IMR-90 (cell line): ENCODE results near the gene ZNF620. TPM values are rescaled to one million over a fixed set of nuclear protein-coding genes. Genes with fewer than 3 reads are reported as not detected.

Experiments used
- ATAC-seq: fragments of 200-7000 bp; cut with Tn5 transposase; 2 replicates; pipeline ENCODE4 v1.9.1; 2020; ENCODE audit warnings: low read depth, mild to moderate bottlenecking, moderate library complexity
- BruUV-seq: library from RNA; stranded (reverse); fragments of 400-500 nt; replicated peaks from 2 replicates; lab custom pipeline; 2021; lab: Mats Ljungman, UMichigan
- CTCF ChIA-PET: fragments of 300-600 bp; formaldehyde crosslinking; extraction: SDS; loops from one replicate; lab custom pipeline; 2021; ENCODE audit warnings: antibody characterized with exemption; lab: Yijun Ruan, JAX
- POLR2A ChIA-PET: fragments of 300-600 bp; sonication (Branson Sonifier 250); formaldehyde crosslinking; loops from one replicate; lab custom pipeline; 2022; ENCODE audit warnings: antibody characterized with exemption; ENCODE audit not compliant: unreplicated experiment; lab: Charles Lee
- DNase-seq: peaks from one replicate; pipeline ENCODE4 v3.0.0; 2013
- H2AFZ ChIP-seq: replicated peaks from 2 replicates; pipeline ENCODE3; 2013; ENCODE audit warnings: low read length, mild to moderate bottlenecking; ENCODE audit not compliant: poor library complexity
- H2AK5ac ChIP-seq: 2 replicates; pipeline ENCODE4 v1.6.1; 2013; ENCODE audit warnings: low read depth, low read length, inconsistent platforms
- H2AK9ac ChIP-seq: replicated peaks from 2 replicates; pipeline ENCODE3; 2013; ENCODE audit warnings: mild to moderate bottlenecking, low read depth, low read length, moderate library complexity; ENCODE audit not compliant: poor library complexity
- H2BK120ac ChIP-seq: 2 replicates; pipeline ENCODE4 v1.6.1; 2013; ENCODE audit warnings: low read depth, low read length, inconsistent platforms
- H2BK15ac ChIP-seq: 3 replicates; pipeline ENCODE4 v1.6.1; 2013; ENCODE audit warnings: low read depth, low read length, inconsistent platforms
- H2BK20ac ChIP-seq: 2 replicates; pipeline ENCODE4 v1.6.1; 2013; ENCODE audit warnings: low read depth, mild to moderate bottlenecking, inconsistent platforms, low read length, moderate library complexity
- H2BK5ac ChIP-seq: 2 replicates; pipeline ENCODE4 v1.6.1; 2013; ENCODE audit warnings: mild to moderate bottlenecking, low read depth, low read length, inconsistent platforms; ENCODE audit not compliant: poor library complexity, severe bottlenecking
- H3K14ac ChIP-seq: replicated peaks from 2 replicates; pipeline ENCODE4 v1.6.1; 2013; ENCODE audit warnings: low read depth, low read length, inconsistent platforms
- H3K18ac ChIP-seq: 2 replicates; pipeline ENCODE4 v1.6.1; 2013; ENCODE audit warnings: low read depth, low read length, control low read depth
- H3K23ac ChIP-seq: 2 replicates; pipeline ENCODE4 v1.6.1; 2013; ENCODE audit warnings: low read depth, low read length, inconsistent platforms
- H3K27ac ChIP-seq: 2 replicates; pipeline ENCODE4 v1.5.1; 2013; ENCODE audit warnings: mild to moderate bottlenecking, control low read depth, low read length; ENCODE audit not compliant: insufficient read depth
- H3K27me3 ChIP-seq: 2 replicates; pipeline ENCODE4 v1.6.1; 2013; ENCODE audit warnings: low read length; ENCODE audit not compliant: control insufficient read depth, insufficient read depth
- H3K36me3 ChIP-seq: 2 replicates; pipeline ENCODE4 v1.6.1; 2013; ENCODE audit warnings: low read length, mixed read lengths; ENCODE audit not compliant: control insufficient read depth, insufficient read depth
- H3K4ac ChIP-seq: 2 replicates; pipeline ENCODE4 v1.6.1; 2013; ENCODE audit warnings: low read depth, low read length, inconsistent platforms
- H3K4me1 ChIP-seq: 2 replicates; pipeline ENCODE4 v1.6.1; 2013; ENCODE audit warnings: low read length, mixed read lengths; ENCODE audit not compliant: control insufficient read depth, insufficient read depth
- H3K4me2 ChIP-seq: 2 replicates; pipeline ENCODE4 v1.6.1; 2013; ENCODE audit warnings: low read depth, mild to moderate bottlenecking, control low read depth, low read length, moderate library complexity
- H3K4me3 ChIP-seq: 2 replicates; pipeline ENCODE4 v1.5.1; 2013; ENCODE audit warnings: low read depth, mild to moderate bottlenecking, control low read depth, low read length, moderate library complexity; ENCODE audit not compliant: insufficient read depth
- H3K56ac ChIP-seq: 2 replicates; pipeline ENCODE4 v1.6.1; 2013; ENCODE audit warnings: low read length, inconsistent platforms; ENCODE audit not compliant: insufficient read depth; ENCODE audit errors: extremely low read depth
- H3K79me1 ChIP-seq, 2 experiments: 2 replicates each; pipeline ENCODE4 v1.6.1; 2013; ENCODE audit warnings: low read length in 2 of 2, inconsistent platforms in 1 of 2, low read depth in 1 of 2
- H3K9ac ChIP-seq: 2 replicates; pipeline ENCODE4 v1.6.1; 2013; ENCODE audit warnings: low read depth, low read length, control low read depth
- H3K9me1 ChIP-seq: 2 replicates; pipeline ENCODE4 v1.6.1; 2013; ENCODE audit warnings: low read length, inconsistent platforms; ENCODE audit not compliant: insufficient read depth
- H3K9me3 ChIP-seq: 2 replicates; pipeline ENCODE4 v1.6.1; 2013; ENCODE audit warnings: low read length; ENCODE audit not compliant: control insufficient read depth, insufficient read depth
- H4K20me1 ChIP-seq: 2 replicates; pipeline ENCODE4 v1.6.1; 2013; ENCODE audit warnings: low read length, inconsistent platforms; ENCODE audit not compliant: insufficient read depth
- H4K5ac ChIP-seq: 2 replicates; pipeline ENCODE4 v1.6.1; 2013; ENCODE audit warnings: mild to moderate bottlenecking, low read depth, low read length, control low read depth
- H4K8ac ChIP-seq, 2 experiments: 2 replicates each; pipeline ENCODE4 v1.6.1; 2013; ENCODE audit warnings: low read depth in 2 of 2, low read length in 2 of 2, control low read depth in 1 of 2, inconsistent platforms in 1 of 2
- H4K91ac ChIP-seq: 2 replicates; pipeline ENCODE4 v1.6.1; 2013; ENCODE audit warnings: low read depth, low read length, inconsistent platforms; ENCODE audit not compliant: insufficient read depth
- CEBPB ChIP-seq: IDR thresholded peaks from 2 replicates; pipeline ENCODE4 v1.6.1; 2012; ENCODE audit warnings: low read depth, low read length, improper control_type of control experiment
- CHD1 ChIP-seq: IDR thresholded peaks from 2 replicates; pipeline ENCODE4 v1.6.1; 2012; ENCODE audit warnings: low read depth, low read length, improper control_type of control experiment
- FOS ChIP-seq: fragments of 150-350 bp; IDR thresholded peaks from 2 replicates; pipeline ENCODE4 v1.6.1; 2016; ENCODE audit warnings: low read depth, low read length
- MAFK ChIP-seq: IDR thresholded peaks from 2 replicates; pipeline ENCODE4 v1.6.1; 2012; ENCODE audit warnings: low read depth, low read length, improper control_type of control experiment
- MAZ ChIP-seq: IDR thresholded peaks from 2 replicates; pipeline ENCODE4 v1.6.1; 2012; ENCODE audit warnings: low read depth, mild to moderate bottlenecking, low read length, improper control_type of control experiment, moderate library complexity, borderline replicate concordance
- MXI1 ChIP-seq: IDR thresholded peaks from 2 replicates; pipeline ENCODE4 v1.6.1; 2012; ENCODE audit warnings: low read depth, mild to moderate bottlenecking, low read length, moderate library complexity, borderline replicate concordance
- NFE2L2 ChIP-seq: fragments of 150-350 bp; IDR thresholded peaks from 2 replicates; pipeline ENCODE4 v1.6.1; 2016; ENCODE audit warnings: low read depth, mild to moderate bottlenecking, low read length
- POLR2A ChIP-seq: IDR thresholded peaks from 2 replicates; pipeline ENCODE4 v1.6.1; 2012; ENCODE audit warnings: mild to moderate bottlenecking, low read depth, low read length
- RAD21 ChIP-seq: IDR thresholded peaks from 2 replicates; pipeline ENCODE4 v1.6.1; 2012; ENCODE audit warnings: low read length, improper control_type of control experiment
- RCOR1 ChIP-seq: IDR thresholded peaks from 2 replicates; pipeline ENCODE4 v1.6.1; 2012; ENCODE audit warnings: mild to moderate bottlenecking, low read length, improper control_type of control experiment; ENCODE audit not compliant: insufficient replicate concordance
- RFX5 ChIP-seq: IDR thresholded peaks from 2 replicates; pipeline ENCODE4 v1.8.0; 2012; ENCODE audit warnings: low read depth, mild to moderate bottlenecking, low read length, moderate library complexity
- SMC3 ChIP-seq: fragments of 150-350 bp; IDR thresholded peaks from 2 replicates; pipeline ENCODE4 v1.6.1; 2016; ENCODE audit warnings: low read depth, mild to moderate bottlenecking, antibody characterized with exemption, low read length, moderate library complexity
- WGBS, 2 experiments: methylation state at CpG; one replicate each; pipeline versions ENCODE4 v1.1.5 to v1.1.7; 2013; ENCODE audit warnings: missing lambda C conversion rate in 2 of 2; ENCODE audit not compliant: insufficient read length in 1 of 2; ENCODE audit errors: extremely low coverage in 2 of 2; 5-methylcytosine and 5-hydroxymethylcytosine counted together
- dilution Hi-C: fragments of 300-500 bp; cut with HindIII; formaldehyde crosslinking; loops from one replicate; pipeline ENCODE4 v1.14.3; 2018; ENCODE audit warnings: low sequenced_read_pairs; ENCODE audit not compliant: unreplicated experiment
- in situ Hi-C: fragments of 300-500 bp; cut with MboI; formaldehyde crosslinking; loops from 3 replicates; pipeline ENCODE4 v1.14.3; 2019; ENCODE audit warnings: low sequenced_read_pairs, inconsistent platforms, mixed read lengths
- intact Hi-C: fragments of 100-400 bp; cut with micrococcal nuclease; formaldehyde crosslinking; loops from 2 replicates; pipeline ENCODE4 v1.10.0; 2022
- polyA plus RNA-seq, 3 experiments: library from polyadenylated mRNA; depleted of rRNA; stranded (reverse); fragments of >200 nt; gene quantifications; 2 replicates each; pipeline ENCODE4 v1.2.3, GENCODE V29; 2012; ENCODE audit warnings: low replicate concordance in 1 of 3
- total RNA-seq: library from RNA; depleted of rRNA; stranded (reverse); fragments of >200 nt; gene quantifications from 2 replicates; pipeline ENCODE4 v1.2.3, GENCODE V29; 2012
- TF ChIP-seq, protein P1 (sequence below): fragments of 150-350 bp; IDR thresholded peaks from 2 replicates; pipeline ENCODE4 v1.6.1; 2016; ENCODE audit warnings: low read depth, mild to moderate bottlenecking, low read length, moderate library complexity, borderline replicate concordance
- TF ChIP-seq, protein P2 (sequence below): fragments of 150-350 bp; IDR thresholded peaks from 2 replicates; pipeline ENCODE4 v1.6.1; 2017; ENCODE audit warnings: mild to moderate bottlenecking, antibody characterized with exemption, low read length, low read depth

The ZNF620 gene
- total and polyA plus RNA-seq, 2 of the 4 experiments (the other 2 are of a cell fraction), result 0.48 to 0.72 TPM

DNA sequence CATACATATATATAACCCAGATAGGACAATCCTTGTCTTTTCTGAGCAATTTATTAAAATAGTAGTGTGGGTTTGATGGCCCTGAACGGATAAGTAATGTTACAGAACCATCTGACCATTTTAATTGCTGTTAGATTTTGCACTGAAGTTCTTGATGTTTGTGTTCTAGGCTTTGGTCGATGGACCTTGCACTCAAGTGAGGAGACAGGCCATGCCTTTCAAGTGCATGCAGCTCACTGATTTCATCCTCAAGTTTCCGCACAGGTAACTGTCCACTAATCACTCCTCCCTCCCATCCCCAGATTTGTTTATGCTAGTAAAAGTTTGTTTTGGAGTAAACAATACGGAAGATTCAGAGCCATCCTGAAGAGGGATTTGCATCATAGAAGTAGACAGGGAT is 47.4 kb upstream of the ZNF620 start:
- H4K20me1 ChIP-seq, result peaks cover 24% of the 10 kb centered on the region
- H2BK15ac ChIP-seq, result no peak overlapping the region
- H3K14ac ChIP-seq, result no peak overlapping the region
- peak overlapping the region; percentile 99; the same call in 1 of the 2 replicates for H3K4me2 ChIP-seq
- in situ Hi-C loops (no loop called here), intact Hi-C loops (no loop called here), dilution Hi-C loops (no loop called here)
- H3K9ac ChIP-seq, result peak overlapping the region; percentile 11; the same call in 1 of the 2 replicates
- no peak overlapping the region for H2BK5ac ChIP-seq
- H3K79me1 ChIP-seq, result peaks cover 9 to 26% of the 10 kb centered on the region in 2 experiments
- H3K27ac ChIP-seq, result no peak overlapping the region
- no peak overlapping the region for H2AK9ac ChIP-seq
- no peak overlapping the region for H3K18ac ChIP-seq
- no peak overlapping the region for H3K56ac ChIP-seq
- H3K36me3 ChIP-seq, result peaks cover 32% of the 10 kb centered on the region
- H4K5ac ChIP-seq, result no peak overlapping the region
- H2BK20ac ChIP-seq, result no peak overlapping the region
- CTCF ChIA-PET, result no interaction called here
- no TSS peak for BruUV-seq
- H3K27me3 ChIP-seq, result no peaks in the 10 kb centered on the region
- POLR2A ChIA-PET, result no interaction called here
- no peaks in the 10 kb centered on the region for H3K4me1 ChIP-seq
- DNase-seq, result no peak
- TF ChIP-seq CEBPB (no peak), RAD21 (no peak), FOS (no peak), POLR2A (no peak), RCOR1 (no peak), MAFK (no peak), RFX5 (no peak), CHD1 (no peak), MAZ (no peak), SMC3 (no peak), NFE2L2 (no peak), MXI1 (no peak)
- TF ChIP-seq, protein P1, sequence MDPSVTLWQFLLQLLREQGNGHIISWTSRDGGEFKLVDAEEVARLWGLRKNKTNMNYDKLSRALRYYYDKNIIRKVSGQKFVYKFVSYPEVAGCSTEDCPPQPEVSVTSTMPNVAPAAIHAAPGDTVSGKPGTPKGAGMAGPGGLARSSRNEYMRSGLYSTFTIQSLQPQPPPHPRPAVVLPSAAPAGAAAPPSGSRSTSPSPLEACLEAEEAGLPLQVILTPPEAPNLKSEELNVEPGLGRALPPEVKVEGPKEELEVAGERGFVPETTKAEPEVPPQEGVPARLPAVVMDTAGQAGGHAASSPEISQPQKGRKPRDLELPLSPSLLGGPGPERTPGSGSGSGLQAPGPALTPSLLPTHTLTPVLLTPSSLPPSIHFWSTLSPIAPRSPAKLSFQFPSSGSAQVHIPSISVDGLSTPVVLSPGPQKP, result no peak
- TF ChIP-seq, protein P2, sequence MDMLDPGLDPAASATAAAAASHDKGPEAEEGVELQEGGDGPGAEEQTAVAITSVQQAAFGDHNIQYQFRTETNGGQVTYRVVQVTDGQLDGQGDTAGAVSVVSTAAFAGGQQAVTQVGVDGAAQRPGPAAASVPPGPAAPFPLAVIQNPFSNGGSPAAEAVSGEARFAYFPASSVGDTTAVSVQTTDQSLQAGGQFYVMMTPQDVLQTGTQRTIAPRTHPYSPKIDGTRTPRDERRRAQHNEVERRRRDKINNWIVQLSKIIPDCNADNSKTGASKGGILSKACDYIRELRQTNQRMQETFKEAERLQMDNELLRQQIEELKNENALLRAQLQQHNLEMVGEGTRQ, result no peak
- H2BK120ac ChIP-seq, result no peak overlapping the region
- WGBS, 2 experiments, result no CpG with 5 or more reads among the region's 4 CpGs
- no peak for ATAC-seq
- no peak overlapping the region for H2AK5ac ChIP-seq
- H2AFZ ChIP-seq, result no peak overlapping the region
- H3K4me3 ChIP-seq, result peak overlapping the region; percentile 97; the same call in 1 of the 2 replicates
- H4K91ac ChIP-seq, result no peak overlapping the region
- H3K23ac ChIP-seq, result no peak overlapping the region
- H3K9me3 ChIP-seq, result no peaks in the 10 kb centered on the region
- no peak overlapping the region for H4K8ac ChIP-seq
- no peak overlapping the region for H3K4ac ChIP-seq
- H3K9me1 ChIP-seq, result no peaks in the 10 kb centered on the region; the same call in 1 of the 2 replicates
